Esophagus muscularis mucosa (tissue), 4 donors: Measurements from ENCODE around the gene PAWR.

ENCODE experiments used
- CTCF ChIP-seq, 3 experiments: fragments of 200-600 bp in 2 of 3; fragments of 450-650 bp in 1 of 3; sonication (generic) in 2 of 3; IDR thresholded peaks; one replicate each; pipeline ENCODE4 v1.5.1; 2017 to 2019; ENCODE audit warnings: antibody characterized with exemption in 3 of 3, mild to moderate bottlenecking in 2 of 3, moderate library complexity in 1 of 3
- EP300 ChIP-seq: sonication (generic); formaldehyde crosslinking; IDR thresholded peaks from one replicate; pipeline ENCODE4 v1.6.1; 2017; ENCODE audit warnings: antibody characterized with exemption
- POLR2A ChIP-seq: fragments of 450-650 bp; IDR thresholded peaks from one replicate; pipeline ENCODE4 v1.6.1; 2017; ENCODE audit warnings: antibody characterized with exemption, moderate library complexity, mild to moderate bottlenecking, low read depth
- POLR2AphosphoS5 ChIP-seq, 2 donors: sonication (generic); formaldehyde crosslinking; IDR thresholded peaks; one replicate each; pipeline ENCODE4 v1.6.1; 2017; ENCODE audit warnings: antibody characterized with exemption in 2 of 2

- no peak for TF ChIP-seq CTCF (IDR thresholded peaks at IDR 0.05)
- TF ChIP-seq POLR2AphosphoS5 (IDR thresholded peaks at IDR 0.05), result no peak
- no peak for TF ChIP-seq POLR2A
- no peak for TF ChIP-seq EP300
Measured at GRCh38 chr12:79617696-79618095, 73.1 kb downstream of the PAWR start.
